CD4-positive, alpha-beta T cell treated with Interleukin-15 for 4 hours (primary cell): ENCODE results near the gene HS6ST2.

Experiments
- DNase-seq: peaks from one replicate; pipeline ENCODE4 v3.0.0-alpha.2; 2020; ENCODE audit warnings: low spot score

The HS6ST2 gene

GRCh38 chrX:132843363-132843762 lies 115.1 kb downstream of the HS6ST2 start:
- no peak for DNase-seq

- no peak for DNase-seq
Measured at GRCh38 chrX:132842460-132843238, 115.8 kb downstream of the HS6ST2 start.

GRCh38 chrX:132837967-132838366 lies 120.5 kb downstream of the HS6ST2 start:
- no peak for DNase-seq

- DNase-seq, result no peak
Measured at GRCh38 chrX:132837126-132837525, 121.3 kb downstream of the HS6ST2 start.

- DNase-seq, result no peak
Measured at GRCh38 chrX:132836471-132836870, 122.0 kb downstream of the HS6ST2 start.

- DNase-seq, result no peak
Measured at GRCh38 chrX:132834741-132835140, 123.7 kb downstream of the HS6ST2 start.

- no peak for DNase-seq
Measured at GRCh38 chrX:132834109-132834508, 124.3 kb downstream of the HS6ST2 start.

GRCh38 chrX:132833373-132833772 lies 125.1 kb downstream of the HS6ST2 start:
- no peak for DNase-seq

- no peak for DNase-seq
Measured at GRCh38 chrX:132831336-132831973, 127.0 kb downstream of the HS6ST2 start.

- no peak for DNase-seq
Measured at GRCh38 chrX:132822634-132823012, 135.8 kb downstream of the HS6ST2 start.

GRCh38 chrX:132821974-132822633 lies 136.3 kb downstream of the HS6ST2 start:
- no peak for DNase-seq

- DNase-seq, result no peak
Measured at GRCh38 chrX:132820675-132821074, 137.8 kb downstream of the HS6ST2 start.

GRCh38 chrX:132819711-132820264 lies 138.6 kb downstream of the HS6ST2 start:
- DNase-seq, result no peak

- DNase-seq, result no peak
Measured at GRCh38 chrX:132818638-132819037, 139.8 kb downstream of the HS6ST2 start.

- DNase-seq, result no peak
Measured at GRCh38 chrX:132815643-132816042, 142.8 kb downstream of the HS6ST2 start.

GRCh38 chrX:132810964-132811712 lies 147.3 kb downstream of the HS6ST2 start:
- DNase-seq, result no peak

GRCh38 chrX:132810488-132810887 lies 147.9 kb downstream of the HS6ST2 start:
- DNase-seq, result no peak

GRCh38 chrX:132809581-132809980 lies 148.8 kb downstream of the HS6ST2 start:
- no peak for DNase-seq

GRCh38 chrX:132807411-132808030 lies 150.9 kb downstream of the HS6ST2 start:
- DNase-seq, result no peak

- DNase-seq, result no peak
Measured at GRCh38 chrX:132802033-132802432, 156.4 kb downstream of the HS6ST2 start.

- no peak for DNase-seq
Measured at GRCh38 chrX:132795181-132795580, 163.2 kb downstream of the HS6ST2 start.

GRCh38 chrX:132791714-132792113 lies 166.7 kb downstream of the HS6ST2 start:
- DNase-seq, result no peak
